Measurements from ENCODE around the gene TPP1.

TPP1 gene

GRCh38 chr11:6594142-6594768 is 25.0 kb downstream of the TPP1 start:
- no peaks in the 10 kb centered on the region for H3K4me1 ChIP-seq (ENCODE audit: control insufficient read depth, insufficient read depth, low read depth, low read length)
- no peak overlapping the region for H2AK5ac ChIP-seq (ENCODE audit: low read length, severe bottlenecking)
- H3K9me3 ChIP-seq (ENCODE audit: control insufficient read depth, low read length), result no peaks in the 10 kb centered on the region
- H3K9ac ChIP-seq (ENCODE audit: low read length), result no peak overlapping the region
- 98% methylated on average over 3 of the region's 3 CpGs for WGBS
- H3K18ac ChIP-seq (ENCODE audit: low read depth in 1 of 2, low read length in 2 of 2), result no peak overlapping the region
- no peak overlapping the region for H2AFZ ChIP-seq (ENCODE audit: low read depth, low read length)
- H4K91ac ChIP-seq (ENCODE audit: low read length), result no peak overlapping the region
- H3K4me3 ChIP-seq (ENCODE audit: insufficient read depth in 1 of 2, low read depth in 1 of 2, low read length in 2 of 2), result no peak overlapping the region
- no peak overlapping the region for H2BK15ac ChIP-seq (ENCODE audit: low read depth, poor library complexity, severe bottlenecking)
- no peak for DNase-seq
- no peak overlapping the region for H4K8ac ChIP-seq (ENCODE audit: low read length)
- no peaks in the 10 kb centered on the region for H3K27me3 ChIP-seq (ENCODE audit: control insufficient read depth in 1 of 2, insufficient read depth in 1 of 2, low read length in 2 of 2)
- H3K4me2 ChIP-seq (ENCODE audit: low read length, poor library complexity, severe bottlenecking), result no peak overlapping the region
- H2BK5ac ChIP-seq (ENCODE audit: low read depth, low read length, poor library complexity, severe bottlenecking), result no peak overlapping the region
- no peak overlapping the region for H3K27ac ChIP-seq (ENCODE audit: low read length, poor library complexity, severe bottlenecking)
- peaks cover 29% of the 10 kb centered on the region for H3K79me1 ChIP-seq (replicated peaks; ENCODE audit: low read length, poor library complexity, severe bottlenecking)
- H3K14ac ChIP-seq (ENCODE audit: low read length in 2 of 2), result no peak overlapping the region
- no peak overlapping the region for H3K23ac ChIP-seq (ENCODE audit: low read length in 2 of 2)
- no peak overlapping the region for H2BK120ac ChIP-seq (ENCODE audit: low read depth, low read length)
- H3K4ac ChIP-seq (ENCODE audit: low read depth in 1 of 2, low read length in 2 of 2), result no peak overlapping the region
- H2BK12ac ChIP-seq (ENCODE audit: low read length in 2 of 2), result no peak overlapping the region
- H3K36me3 ChIP-seq (ENCODE audit: control insufficient read depth in 1 of 2, insufficient read depth in 2 of 2, low read depth in 1 of 2, low read length in 2 of 2), result peaks cover 15 to 74% of the 10 kb centered on the region in 2 experiments

GRCh38 chr11:6588018-6588417 is 31.2 kb downstream of the TPP1 start:
- H2BK5ac ChIP-seq (ENCODE audit: low read depth, low read length, poor library complexity, severe bottlenecking), result no peak overlapping the region
- H3K14ac ChIP-seq (ENCODE audit: low read length in 2 of 2), result no peak overlapping the region
- no peak overlapping the region for H2BK15ac ChIP-seq (ENCODE audit: low read depth, poor library complexity, severe bottlenecking)
- WGBS, result no CpG with 5 or more reads among the region's 1 CpG
- H3K9ac ChIP-seq (ENCODE audit: low read length), result no peak overlapping the region
- DNase-seq, result no peak
- H2BK12ac ChIP-seq (ENCODE audit: low read length in 2 of 2), result no peak overlapping the region
- no peak overlapping the region for H3K4ac ChIP-seq (ENCODE audit: low read depth in 1 of 2, low read length in 2 of 2)
- H3K9me3 ChIP-seq (ENCODE audit: control insufficient read depth, low read length), result peaks cover 17% of the 10 kb centered on the region
- peaks cover 4 to 16% of the 10 kb centered on the region in 2 experiments for H3K36me3 ChIP-seq (ENCODE audit: control insufficient read depth in 1 of 2, insufficient read depth in 2 of 2, low read depth in 1 of 2, low read length in 2 of 2)
- H3K4me1 ChIP-seq (ENCODE audit: control insufficient read depth, insufficient read depth, low read depth, low read length), result peaks cover 11% of the 10 kb centered on the region
- no peak overlapping the region for H3K4me3 ChIP-seq (ENCODE audit: insufficient read depth in 1 of 2, low read depth in 1 of 2, low read length in 2 of 2)
- H2AFZ ChIP-seq (ENCODE audit: low read depth, low read length), result no peak overlapping the region
- H2BK120ac ChIP-seq (ENCODE audit: low read depth, low read length), result no peak overlapping the region
- no peak overlapping the region for H3K4me2 ChIP-seq (ENCODE audit: low read length, poor library complexity, severe bottlenecking)
- H2AK5ac ChIP-seq (ENCODE audit: low read length, severe bottlenecking), result no peak overlapping the region
- H3K79me1 ChIP-seq (replicated peaks; ENCODE audit: low read length, poor library complexity, severe bottlenecking), result peaks cover 9% of the 10 kb centered on the region
- no peak overlapping the region for H3K18ac ChIP-seq (ENCODE audit: low read depth in 1 of 2, low read length in 2 of 2)
- H4K8ac ChIP-seq (ENCODE audit: low read length), result no peak overlapping the region
- no peaks in the 10 kb centered on the region for H3K27me3 ChIP-seq (ENCODE audit: control insufficient read depth in 1 of 2, insufficient read depth in 1 of 2, low read length in 2 of 2)
- H3K23ac ChIP-seq (ENCODE audit: low read length in 2 of 2), result no peak overlapping the region
- H3K27ac ChIP-seq (ENCODE audit: low read length, poor library complexity, severe bottlenecking), result no peak overlapping the region
- no peak overlapping the region for H4K91ac ChIP-seq (ENCODE audit: low read length)

- Histone ChIP-seq H3K4me2 (ENCODE audit: low read length, poor library complexity, severe bottlenecking) (no peak overlapping the region), H3K4ac (ENCODE audit: low read depth in 1 of 2, low read length in 2 of 2) (peak overlapping the region in 1 of 2 experiments; percentile 0), H3K4me1 (ENCODE audit: control insufficient read depth, insufficient read depth, low read depth, low read length) (peaks cover 11% of the 10 kb centered on the region), H2AFZ (ENCODE audit: low read depth, low read length) (no peak overlapping the region), H3K18ac (ENCODE audit: low read depth in 1 of 2, low read length in 2 of 2) (no peak overlapping the region), H3K36me3 (ENCODE audit: control insufficient read depth in 1 of 2, insufficient read depth in 2 of 2, low read depth in 1 of 2, low read length in 2 of 2) (peaks cover 4 to 13% of the 10 kb centered on the region in 2 experiments), H3K27me3 (ENCODE audit: control insufficient read depth in 1 of 2, insufficient read depth in 1 of 2, low read length in 2 of 2) (no peaks in the 10 kb centered on the region), H2BK120ac (ENCODE audit: low read depth, low read length) (no peak overlapping the region), H3K27ac (ENCODE audit: low read length, poor library complexity, severe bottlenecking) (no peak overlapping the region), H2BK5ac (ENCODE audit: low read depth, low read length, poor library complexity, severe bottlenecking) (no peak overlapping the region), H3K9ac (ENCODE audit: low read length) (no peak overlapping the region), H2BK15ac (ENCODE audit: low read depth, poor library complexity, severe bottlenecking) (no peak overlapping the region), H3K9me3 (ENCODE audit: control insufficient read depth, low read length) (peaks cover 17% of the 10 kb centered on the region), H4K8ac (ENCODE audit: low read length) (peak overlapping the region; percentile 77), H4K91ac (ENCODE audit: low read length) (peak overlapping the region; percentile 7), H2BK12ac (ENCODE audit: low read length in 2 of 2) (no peak overlapping the region), H3K14ac (ENCODE audit: low read length in 2 of 2) (no peak overlapping the region), H3K79me1 (replicated peaks; ENCODE audit: low read length, poor library complexity, severe bottlenecking) (peaks cover 4% of the 10 kb centered on the region), H3K23ac (ENCODE audit: low read length in 2 of 2) (peak overlapping the region in 1 of 2 experiments; percentile 77), H3K4me3 (ENCODE audit: insufficient read depth in 1 of 2, low read depth in 1 of 2, low read length in 2 of 2) (peak overlapping the region in 1 of 2 experiments; percentile 22), H2AK5ac (ENCODE audit: low read length, severe bottlenecking) (no peak overlapping the region)
- WGBS, result 86% methylated on average over 11 of the region's 11 CpGs
- DNase-seq, result no peak
These were observed 31.8 kb downstream of the TPP1 start for GRCh38 chr11:6587360-6587953.

GRCh38 chr11:6586434-6587359 is 32.5 kb downstream of the TPP1 start:
- Histone ChIP-seq H2BK15ac (ENCODE audit: low read depth, poor library complexity, severe bottlenecking) (no peak overlapping the region), H3K27me3 (ENCODE audit: control insufficient read depth in 1 of 2, insufficient read depth in 1 of 2, low read length in 2 of 2) (no peaks in the 10 kb centered on the region), H3K4me3 (ENCODE audit: insufficient read depth in 1 of 2, low read depth in 1 of 2, low read length in 2 of 2) (peak overlapping the region in 1 of 2 experiments; percentile 3), H2BK5ac (ENCODE audit: low read depth, low read length, poor library complexity, severe bottlenecking) (no peak overlapping the region), H3K9ac (ENCODE audit: low read length) (no peak overlapping the region), H2BK120ac (ENCODE audit: low read depth, low read length) (no peak overlapping the region), H4K8ac (ENCODE audit: low read length) (no peak overlapping the region), H2AK5ac (ENCODE audit: low read length, severe bottlenecking) (no peak overlapping the region), H2BK12ac (ENCODE audit: low read length in 2 of 2) (no peak overlapping the region), H3K18ac (ENCODE audit: low read depth in 1 of 2, low read length in 2 of 2) (peak overlapping the region in 1 of 2 experiments; percentile 28), H3K36me3 (ENCODE audit: control insufficient read depth in 1 of 2, insufficient read depth in 2 of 2, low read depth in 1 of 2, low read length in 2 of 2) (peaks cover 4 to 5% of the 10 kb centered on the region in 2 experiments), H3K4me2 (ENCODE audit: low read length, poor library complexity, severe bottlenecking) (peak overlapping the region; percentile 62), H3K79me1 (replicated peaks; ENCODE audit: low read length, poor library complexity, severe bottlenecking) (peaks cover 4% of the 10 kb centered on the region), H2AFZ (ENCODE audit: low read depth, low read length) (no peak overlapping the region), H3K4me1 (ENCODE audit: control insufficient read depth, insufficient read depth, low read depth, low read length) (peaks cover 11% of the 10 kb centered on the region), H3K27ac (ENCODE audit: low read length, poor library complexity, severe bottlenecking) (no peak overlapping the region), H3K4ac (ENCODE audit: low read depth in 1 of 2, low read length in 2 of 2) (no peak overlapping the region), H3K23ac (ENCODE audit: low read length in 2 of 2) (no peak overlapping the region), H4K91ac (ENCODE audit: low read length) (no peak overlapping the region), H3K14ac (ENCODE audit: low read length in 2 of 2) (no peak overlapping the region), H3K9me3 (ENCODE audit: control insufficient read depth, low read length) (peaks cover 17% of the 10 kb centered on the region)
- peak; percentile 22 for DNase-seq
- 37% methylated on average over 25 of the region's 25 CpGs for WGBS
